Left ventricle myocardium inferior (tissue), 1 donor: Measurements from ENCODE around the gene DCAF11. TPM values are rescaled to one million over a fixed set of nuclear protein-coding genes. Genes with fewer than 3 reads are reported as not detected.

Experiments used
- DNase-seq: peaks from one replicate; pipeline ENCODE4 v3.0.0-alpha.2; 2020
- H3K27ac ChIP-seq: fragments of 200-600 bp; replicated peaks from 2 replicates; pipeline ENCODE4 v1.8.0; 2021
- H3K27me3 ChIP-seq: fragments of 200-600 bp; 2 replicates; pipeline ENCODE4 v1.8.0; 2021; ENCODE audit warnings: low read depth
- H3K36me3 ChIP-seq: fragments of 200-600 bp; 2 replicates; pipeline ENCODE4 v1.8.0; 2021
- H3K4me1 ChIP-seq: fragments of 200-600 bp; 2 replicates; pipeline ENCODE4 v1.8.0; 2021
- H3K4me3 ChIP-seq: fragments of 200-600 bp; 2 replicates; pipeline ENCODE4 v1.8.0; 2021; ENCODE audit warnings: mild to moderate bottlenecking, moderate library complexity
- H3K9me3 ChIP-seq: fragments of 200-600 bp; replicated peaks from 2 replicates; pipeline ENCODE4 v1.8.0; 2021
- intact Hi-C: fragments of 100-400 bp; cut with micrococcal nuclease; formaldehyde crosslinking; loops from one replicate; pipeline ENCODE4 v1.11.0; 2022
- total RNA-seq: library from RNA; stranded (reverse); fragmentation: NEBNext Ultra II Directional; extraction: Animal tissue kit (Norgen Biotek cat#: 25700); gene quantifications from one replicate; pipeline ENCODE4 v1.2.1, GENCODE V29; 2021
- TF ChIP-seq, protein P1 (sequence below): fragments of 200-600 bp; IDR thresholded peaks from 2 replicates; pipeline ENCODE4 v1.8.0; 2021; ENCODE audit warnings: antibody characterized with exemption, mild to moderate bottlenecking, borderline replicate concordance
- donor health status: DM: no; HTN: yes; CAD: no; lungs with severe emphysema.

Gene DCAF11
- total RNA-seq, 1 donor from 2014 or later, result 74.7 TPM

DNA sequence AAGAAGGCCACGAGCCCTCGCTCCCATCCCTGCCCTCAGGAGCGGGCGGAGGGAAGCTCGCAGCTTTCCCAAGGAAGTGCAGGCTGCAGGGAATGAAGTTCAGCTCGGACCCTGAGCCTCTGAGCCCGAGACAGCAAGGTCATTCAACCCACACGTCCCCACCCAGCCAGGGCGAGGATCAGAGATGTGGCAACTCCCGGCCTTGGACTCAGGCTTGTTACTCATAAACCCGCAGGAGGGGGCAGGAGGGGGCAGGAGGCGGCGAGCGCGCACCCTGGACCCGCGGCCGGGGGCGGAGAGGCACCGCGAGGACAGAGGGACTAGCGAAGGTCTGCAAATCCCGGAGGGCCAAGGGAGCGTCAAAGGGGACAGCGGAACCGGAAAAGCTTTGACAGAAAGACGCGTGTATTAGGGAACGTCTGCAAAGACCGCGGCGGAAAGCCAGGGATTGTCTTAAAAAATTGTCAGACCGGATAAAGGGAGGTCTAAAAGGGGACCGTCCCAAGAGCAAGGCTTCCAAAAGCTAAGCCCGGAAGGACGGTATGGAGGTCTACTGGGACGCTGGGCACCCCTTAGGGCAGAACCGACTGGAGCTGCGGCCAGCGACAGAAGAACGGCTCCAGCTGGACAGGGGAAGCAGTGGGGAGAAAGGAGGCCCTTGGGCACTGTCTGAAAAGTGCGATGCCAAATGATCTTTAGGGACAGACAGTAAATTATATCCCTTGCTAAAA is 611 bp upstream of the DCAF11 start:
- no peaks in the 10 kb centered on the region for H3K9me3 ChIP-seq
- TF ChIP-seq, protein P1, sequence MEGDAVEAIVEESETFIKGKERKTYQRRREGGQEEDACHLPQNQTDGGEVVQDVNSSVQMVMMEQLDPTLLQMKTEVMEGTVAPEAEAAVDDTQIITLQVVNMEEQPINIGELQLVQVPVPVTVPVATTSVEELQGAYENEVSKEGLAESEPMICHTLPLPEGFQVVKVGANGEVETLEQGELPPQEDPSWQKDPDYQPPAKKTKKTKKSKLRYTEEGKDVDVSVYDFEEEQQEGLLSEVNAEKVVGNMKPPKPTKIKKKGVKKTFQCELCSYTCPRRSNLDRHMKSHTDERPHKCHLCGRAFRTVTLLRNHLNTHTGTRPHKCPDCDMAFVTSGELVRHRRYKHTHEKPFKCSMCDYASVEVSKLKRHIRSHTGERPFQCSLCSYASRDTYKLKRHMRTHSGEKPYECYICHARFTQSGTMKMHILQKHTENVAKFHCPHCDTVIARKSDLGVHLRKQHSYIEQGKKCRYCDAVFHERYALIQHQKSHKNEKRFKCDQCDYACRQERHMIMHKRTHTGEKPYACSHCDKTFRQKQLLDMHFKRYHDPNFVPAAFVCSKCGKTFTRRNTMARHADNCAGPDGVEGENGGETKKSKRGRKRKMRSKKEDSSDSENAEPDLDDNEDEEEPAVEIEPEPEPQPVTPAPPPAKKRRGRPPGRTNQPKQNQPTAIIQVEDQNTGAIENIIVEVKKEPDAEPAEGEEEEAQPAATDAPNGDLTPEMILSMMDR, result no peak
- no peaks in the 10 kb centered on the region for H3K27me3 ChIP-seq
- H3K4me1 ChIP-seq, result peaks cover 39% of the 10 kb centered on the region
- DNase-seq, result peak; percentile 86
- peak overlapping the region; percentile 76 for H3K4me3 ChIP-seq
- peak overlapping the region; percentile 98 for H3K27ac ChIP-seq
- H3K36me3 ChIP-seq, result peaks cover 28% of the 10 kb centered on the region
- intact Hi-C loops, result no loop called here

DNA sequence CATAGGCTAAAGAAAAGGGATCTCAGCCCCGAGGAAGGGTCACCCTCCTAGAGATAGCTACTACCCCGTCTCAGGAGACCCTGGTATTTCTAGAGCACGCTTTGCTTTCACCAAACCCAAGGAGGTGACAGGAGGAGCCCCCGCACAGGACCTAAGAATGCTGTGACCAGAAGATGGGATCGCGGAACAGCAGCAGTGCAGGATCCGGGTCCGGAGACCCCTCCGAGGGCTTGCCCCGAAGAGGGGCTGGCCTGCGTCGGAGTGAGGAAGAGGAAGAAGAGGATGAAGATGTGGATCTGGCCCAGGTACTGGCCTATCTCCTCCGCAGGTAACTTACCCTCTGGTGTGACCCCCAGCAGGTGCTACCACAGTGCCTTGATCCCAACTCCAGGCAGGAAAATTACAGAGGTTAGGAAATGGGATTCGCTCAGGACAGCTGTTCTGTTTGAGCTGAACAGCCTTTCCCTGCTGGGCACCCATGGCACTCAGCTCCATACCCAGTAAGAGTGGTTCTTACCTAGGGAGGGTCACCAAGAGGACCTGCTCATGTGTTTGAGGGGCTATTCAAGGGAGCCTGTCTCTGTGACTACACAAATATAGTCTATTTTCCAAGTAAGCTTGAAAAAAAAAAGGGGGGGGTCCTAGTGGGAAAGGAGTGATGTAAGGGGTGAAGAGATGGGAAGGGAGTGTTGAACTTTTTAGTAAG is 998 bp downstream of the DCAF11 start:
- Histone ChIP-seq H3K36me3 (peaks cover 44% of the 10 kb centered on the region), H3K4me3 (peak overlapping the region; percentile 76), H3K9me3 (no peaks in the 10 kb centered on the region), H3K4me1 (peaks cover 35% of the 10 kb centered on the region), H3K27ac (peak overlapping the region; percentile 98), H3K27me3 (no peaks in the 10 kb centered on the region)
- TF ChIP-seq, protein P1, result no peak
- intact Hi-C loops, result no loop called here
- no peak for DNase-seq

DNA sequence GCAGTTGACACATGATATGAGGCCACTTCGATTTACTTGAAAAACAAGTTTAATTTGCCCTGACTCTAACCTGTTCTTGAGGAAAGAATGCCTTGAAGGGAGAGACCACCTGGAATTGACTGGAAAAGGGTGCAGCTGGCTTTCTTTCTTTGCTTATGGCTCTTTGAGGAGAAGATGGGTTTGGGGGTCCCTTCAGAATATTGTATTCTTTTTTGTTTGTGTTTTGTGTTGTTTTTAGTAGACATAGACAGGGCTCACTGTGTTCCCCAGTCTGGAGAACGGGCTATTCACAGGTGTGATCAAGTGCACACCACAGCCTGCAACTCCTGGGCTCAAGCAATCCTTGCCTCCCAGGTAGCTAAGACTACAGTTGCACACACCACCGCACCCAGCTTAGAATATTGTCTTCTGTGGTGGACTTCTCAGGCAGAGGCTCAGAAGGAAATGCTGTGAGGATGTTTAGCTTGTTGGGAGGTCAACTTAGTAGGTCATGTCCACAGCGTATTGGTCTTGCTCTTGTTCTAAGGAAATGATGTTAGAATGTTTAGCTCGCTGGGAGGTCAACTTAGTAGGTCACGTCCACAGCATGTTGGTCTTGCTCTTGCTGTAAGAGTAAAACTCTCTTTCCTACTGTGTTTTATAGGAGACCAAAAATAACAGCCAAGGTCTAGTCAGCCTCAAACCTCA is 1.7 kb downstream of the DCAF11 start:
- no peak for DNase-seq
- Histone ChIP-seq H3K27me3 (no peaks in the 10 kb centered on the region), H3K4me1 (peaks cover 35% of the 10 kb centered on the region), H3K4me3 (peak overlapping the region; percentile 76), H3K36me3 (peaks cover 51% of the 10 kb centered on the region), H3K9me3 (no peaks in the 10 kb centered on the region), H3K27ac (peak overlapping the region; percentile 8)
- intact Hi-C loops, result no loop called here
- TF ChIP-seq, protein P1, result no peak

DNA sequence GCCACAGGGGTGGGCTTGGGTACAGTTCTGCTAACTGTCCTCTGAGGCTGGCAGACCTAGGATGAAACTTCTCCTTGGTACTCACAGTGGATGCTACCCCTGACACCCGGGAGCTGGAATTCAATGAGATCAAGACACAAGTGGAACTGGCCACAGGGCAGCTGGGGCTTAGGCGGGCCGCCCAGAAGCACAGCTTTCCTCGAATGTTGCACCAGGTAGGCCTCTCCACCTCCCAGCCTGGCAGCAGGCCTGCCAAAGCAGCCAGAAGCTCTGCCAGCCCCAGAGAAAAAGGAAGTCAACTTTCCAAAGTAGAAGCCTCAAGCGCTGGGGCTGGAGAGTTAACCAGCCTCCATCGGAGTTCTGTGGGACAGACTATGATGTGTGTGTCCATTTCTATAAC is 2.6 kb downstream of the DCAF11 start:
- H3K4me1 ChIP-seq, result peaks cover 35% of the 10 kb centered on the region
- no peaks in the 10 kb centered on the region for H3K27me3 ChIP-seq
- no peak for DNase-seq
- H3K36me3 ChIP-seq, result peaks cover 60% of the 10 kb centered on the region
- no peak overlapping the region for H3K27ac ChIP-seq
- H3K4me3 ChIP-seq, result no peak overlapping the region
- H3K9me3 ChIP-seq, result no peaks in the 10 kb centered on the region
- TF ChIP-seq, protein P1, result no peak
- intact Hi-C loops, result no loop called here

DNA sequence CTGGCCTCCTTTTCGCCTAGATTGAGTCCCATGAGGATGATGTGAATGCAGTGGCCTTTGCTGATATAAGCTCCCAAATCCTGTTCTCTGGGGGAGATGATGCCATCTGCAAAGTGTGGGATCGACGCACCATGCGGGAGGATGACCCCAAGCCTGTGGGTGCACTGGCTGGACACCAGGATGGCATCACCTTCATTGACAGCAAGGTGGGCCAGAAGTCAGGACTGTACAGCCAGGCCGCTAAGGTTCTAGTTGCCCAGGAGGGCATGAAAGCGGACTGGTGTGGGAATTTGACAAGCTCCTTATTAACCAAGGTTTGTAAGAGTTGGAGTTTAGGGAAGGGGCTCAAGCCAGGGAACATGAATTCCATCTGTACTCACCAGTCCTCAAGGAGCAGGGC is 5.1 kb downstream of the DCAF11 start:
- intact Hi-C loops, result no loop called here
- DNase-seq, result no peak
- Histone ChIP-seq H3K36me3 (peaks cover 83% of the 10 kb centered on the region), H3K4me3 (no peak overlapping the region), H3K27ac (no peak overlapping the region), H3K9me3 (no peaks in the 10 kb centered on the region), H3K4me1 (peaks cover 32% of the 10 kb centered on the region), H3K27me3 (no peaks in the 10 kb centered on the region)
- TF ChIP-seq, protein P1, result no peak
